Stimulated activated CD8-positive, alpha-beta memory T cell treated with anti-CD3 and anti-CD28 coated beads, Interleukin-15, amount 100 ng/mL, for 48 hours (primary cell): ENCODE data around the gene KCNG2.

Experiments used
- DNase-seq, 2 donors: peaks; one replicate each; pipeline ENCODE4 v3.0.0-alpha.2; 2020; ENCODE audit warnings: low read depth in 2 of 2

Gene KCNG2

GRCh38 chr18:79799619-79800370, 2.1 kb downstream of the KCNG2 start:
- no peak for DNase-seq

- DNase-seq, result no peak
Measured at GRCh38 chr18:79800371-79801180, 2.8 kb downstream of the KCNG2 start.

GRCh38 chr18:79801217-79801616, 3.5 kb downstream of the KCNG2 start:
- no peak for DNase-seq

- no peak for DNase-seq
Measured at GRCh38 chr18:79801641-79802040, 3.9 kb downstream of the KCNG2 start.

GRCh38 chr18:79802298-79802697, 4.6 kb downstream of the KCNG2 start:
- DNase-seq, result no peak

- no peak for DNase-seq
Measured at GRCh38 chr18:79803611-79804051, 5.9 kb downstream of the KCNG2 start.

- no peak for DNase-seq
Measured at GRCh38 chr18:79804130-79804787, 6.5 kb downstream of the KCNG2 start.

- no peak for DNase-seq
Measured at GRCh38 chr18:79805211-79805887, 7.6 kb downstream of the KCNG2 start.

- DNase-seq, result no peak
Measured at GRCh38 chr18:79805926-79806487, 8.3 kb downstream of the KCNG2 start.

GRCh38 chr18:79806976-79807841, 9.5 kb downstream of the KCNG2 start:
- no peak for DNase-seq

GRCh38 chr18:79809482-79810192, 11.9 kb downstream of the KCNG2 start:
- no peak for DNase-seq

GRCh38 chr18:79812052-79812451, 14.3 kb downstream of the KCNG2 start:
- no peak for DNase-seq

- DNase-seq, result no peak
Measured at GRCh38 chr18:79814373-79814772, 16.6 kb downstream of the KCNG2 start.

GRCh38 chr18:79815657-79816056, 17.9 kb downstream of the KCNG2 start:
- no peak for DNase-seq

- no peak for DNase-seq
Measured at GRCh38 chr18:79816092-79816491, 18.4 kb downstream of the KCNG2 start.

GRCh38 chr18:79816981-79817606, 19.4 kb downstream of the KCNG2 start:
- DNase-seq, result no peak

- no peak for DNase-seq
Measured at GRCh38 chr18:79817607-79817998, 19.9 kb downstream of the KCNG2 start.

- no peak for DNase-seq
Measured at GRCh38 chr18:79818036-79818435, 20.3 kb downstream of the KCNG2 start.

- DNase-seq, result no peak
Measured at GRCh38 chr18:79818631-79819030, 20.9 kb downstream of the KCNG2 start.
